WTC11 (cell line): ENCODE measurements around the gene AKT1. TPM values are rescaled to one million over a fixed set of nuclear protein-coding genes. Genes with fewer than 3 reads are reported as not detected.

Experiments used
- ATAC-seq: fragments of 200-7000 bp; cut with Tn5 transposase; 2 replicates; pipeline ENCODE4 v1.10.0; 2021; ENCODE audit warnings: mild to moderate bottlenecking, moderate library complexity
- CTCF ChIA-PET: fragments of 300-600 bp; sonication (Branson Sonifier 250); formaldehyde crosslinking; loops from one replicate; lab custom pipeline; 2021; ENCODE audit warnings: antibody characterized with exemption; lab: Charles Lee
- POLR2A ChIA-PET: fragments of 350-600 bp; sonication (Branson Sonifier 250); formaldehyde crosslinking; loops from one replicate; lab custom pipeline; 2021; ENCODE audit warnings: antibody characterized with exemption; lab: Charles Lee
- DNase-seq: peaks from one replicate; pipeline ENCODE4 v3.0.0; 2021; ENCODE audit warnings: low spot score
- H3K27ac Mint-ChIP-seq: 2 replicates; pipeline ENCODE4 v1.8.0; 2021; ENCODE audit warnings: mixed read lengths
- H3K27me3 Mint-ChIP-seq: 2 replicates; pipeline ENCODE4 v1.8.0; 2021; ENCODE audit warnings: low read depth, mild to moderate bottlenecking, moderate library complexity, mixed read lengths
- H3K36me3 Mint-ChIP-seq: 2 replicates; pipeline ENCODE4 v1.8.0; 2021; ENCODE audit warnings: mixed read lengths
- H3K4me1 Mint-ChIP-seq: 2 replicates; pipeline ENCODE4 v1.8.0; 2022; ENCODE audit warnings: mixed read lengths
- H3K4me3 Mint-ChIP-seq: 2 replicates; pipeline ENCODE4 v1.8.0; 2021; ENCODE audit warnings: mild to moderate bottlenecking, moderate library complexity, mixed read lengths
- H3K9me3 Mint-ChIP-seq: 2 replicates; pipeline ENCODE4 v1.8.0; 2021; ENCODE audit warnings: mixed read lengths
- ATF2 ChIP-seq: sonication (generic); formaldehyde crosslinking; IDR thresholded peaks from 2 replicates; pipeline ENCODE4 v1.8.1; 2022; ENCODE audit warnings: low read depth, missing genetic modification reagents, borderline replicate concordance
- CREM ChIP-seq: sonication (generic); formaldehyde crosslinking; IDR thresholded peaks from 2 replicates; pipeline ENCODE4 v1.8.1; 2022; ENCODE audit warnings: mild to moderate bottlenecking, missing genetic modification reagents, moderate library complexity
- FOXP1 ChIP-seq: sonication (generic); formaldehyde crosslinking; IDR thresholded peaks from 2 replicates; pipeline ENCODE4 v1.8.0; 2022; ENCODE audit warnings: missing genetic modification reagents, mild to moderate bottlenecking, moderate library complexity, borderline replicate concordance
- GABPB1 ChIP-seq: sonication (generic); formaldehyde crosslinking; IDR thresholded peaks from 2 replicates; pipeline ENCODE4 v1.8.1; 2023; ENCODE audit warnings: mild to moderate bottlenecking, missing genetic modification reagents
- HMGA2 ChIP-seq: fragments of 250-450 bp; sonication (Bioruptor Pico); IDR thresholded peaks from 2 replicates; pipeline ENCODE4 v1.4.0; 2021; ENCODE audit warnings: mild to moderate bottlenecking, moderate library complexity
- HMGXB4 ChIP-seq: sonication (generic); formaldehyde crosslinking; IDR thresholded peaks from 2 replicates; pipeline ENCODE4 v1.8.1; 2023; ENCODE audit warnings: mild to moderate bottlenecking, moderate library complexity, missing genetic modification reagents
- MLX ChIP-seq: sonication (generic); formaldehyde crosslinking; IDR thresholded peaks from 2 replicates; pipeline ENCODE4 v1.8.1; 2023; ENCODE audit warnings: mild to moderate bottlenecking, missing genetic modification reagents, moderate library complexity
- MXD4 ChIP-seq: fragments of 250-450 bp; sonication (Bioruptor Pico); IDR thresholded peaks from 2 replicates; pipeline ENCODE4 v1.8.0; 2021; ENCODE audit warnings: mild to moderate bottlenecking, moderate library complexity, borderline replicate concordance
- MYBL2 ChIP-seq: sonication (generic); formaldehyde crosslinking; IDR thresholded peaks from 2 replicates; pipeline ENCODE4 v1.8.1; 2023; ENCODE audit warnings: mild to moderate bottlenecking, moderate library complexity, missing genetic modification reagents
- RELA ChIP-seq: sonication (generic); formaldehyde crosslinking; IDR thresholded peaks from 2 replicates; pipeline ENCODE4 v1.8.1; 2022; ENCODE audit warnings: missing genetic modification reagents, mild to moderate bottlenecking, borderline replicate concordance
- SMAD3 ChIP-seq: sonication (generic); formaldehyde crosslinking; IDR thresholded peaks from 2 replicates; pipeline ENCODE4 v1.8.0; 2022; ENCODE audit warnings: missing genetic modification reagents, mild to moderate bottlenecking, borderline replicate concordance
- TEAD1 ChIP-seq: sonication (generic); formaldehyde crosslinking; IDR thresholded peaks from 2 replicates; pipeline ENCODE4 v1.8.0; 2022; ENCODE audit warnings: mild to moderate bottlenecking, missing genetic modification reagents
- TP53 ChIP-seq: sonication (generic); formaldehyde crosslinking; IDR thresholded peaks from 2 replicates; pipeline ENCODE4 v1.8.1; 2023; ENCODE audit warnings: mild to moderate bottlenecking, missing genetic modification reagents
- ZNF317 ChIP-seq: sonication (generic); formaldehyde crosslinking; IDR thresholded peaks from 2 replicates; pipeline ENCODE4 v1.8.1; 2023; ENCODE audit warnings: low read depth, mild to moderate bottlenecking, moderate library complexity, missing genetic modification reagents, borderline replicate concordance
- ZNF671 ChIP-seq: fragments of 250-450 bp; sonication (Bioruptor Pico); IDR thresholded peaks from 2 replicates; pipeline ENCODE4 v1.8.0; 2021; ENCODE audit warnings: mild to moderate bottlenecking
- total RNA-seq: library from RNA; stranded (reverse); gene quantifications from 3 replicates; pipeline ENCODE4 v1.2.3, GENCODE V29; 2021
- TF ChIP-seq, protein P1 (sequence below): sonication (generic); formaldehyde crosslinking; IDR thresholded peaks from 2 replicates; pipeline ENCODE4 v1.8.0; 2022; ENCODE audit warnings: mild to moderate bottlenecking, missing genetic modification reagents
- TF ChIP-seq, protein P2 (sequence below): sonication (generic); formaldehyde crosslinking; IDR thresholded peaks from 2 replicates; pipeline ENCODE4 v1.8.0; 2022; ENCODE audit warnings: mild to moderate bottlenecking, missing genetic modification reagents
- TF ChIP-seq, protein P3 (sequence below): fragments of 250-450 bp; sonication (Bioruptor Pico); IDR thresholded peaks from 2 replicates; pipeline ENCODE4 v2.1.2; 2022; ENCODE audit warnings: mild to moderate bottlenecking, moderate library complexity

The AKT1 gene
- total RNA-seq, 1 experiment from 2014 or later, result 121 TPM

DNA sequence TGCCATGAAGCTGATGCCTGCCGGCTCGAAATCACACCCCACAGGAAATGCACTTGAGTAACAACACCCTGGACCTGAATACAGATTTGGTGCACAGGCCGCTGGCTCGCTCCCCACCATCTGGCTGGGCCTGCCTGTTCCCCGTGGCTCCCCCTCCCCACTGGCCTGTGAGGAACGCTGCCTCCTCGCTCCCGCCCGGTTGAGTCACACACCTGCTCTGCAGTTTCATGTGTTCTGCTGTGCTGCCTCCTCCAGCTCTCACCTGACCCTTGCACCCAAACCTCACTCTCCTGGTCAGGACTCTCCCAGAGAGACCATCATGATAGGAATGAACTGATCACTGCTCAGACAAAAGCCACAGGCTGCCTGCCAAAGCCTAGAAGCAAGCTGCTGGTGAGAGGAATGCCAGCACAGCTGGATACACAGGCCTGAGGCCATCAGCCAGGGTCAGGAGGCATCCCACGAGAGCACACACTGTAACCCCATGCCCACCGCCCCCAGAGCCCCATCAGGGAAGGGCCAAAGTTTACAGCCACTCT, 46.4 kb downstream of the AKT1 start:
- Mint-ChIP-seq H3K27ac (no peak overlapping the region), H3K4me1 (peaks cover 10% of the 10 kb centered on the region), H3K9me3 (peaks cover 22% of the 10 kb centered on the region), H3K4me3 (no peak overlapping the region), H3K27me3 (peaks cover 14% of the 10 kb centered on the region), H3K36me3 (peaks cover 19% of the 10 kb centered on the region)
- TF ChIP-seq RELA (no peak), MXD4 (no peak), GABPB1 (CRISPR knock-in tag) (no peak), SMAD3 (no peak)
- TF ChIP-seq, protein P1, sequence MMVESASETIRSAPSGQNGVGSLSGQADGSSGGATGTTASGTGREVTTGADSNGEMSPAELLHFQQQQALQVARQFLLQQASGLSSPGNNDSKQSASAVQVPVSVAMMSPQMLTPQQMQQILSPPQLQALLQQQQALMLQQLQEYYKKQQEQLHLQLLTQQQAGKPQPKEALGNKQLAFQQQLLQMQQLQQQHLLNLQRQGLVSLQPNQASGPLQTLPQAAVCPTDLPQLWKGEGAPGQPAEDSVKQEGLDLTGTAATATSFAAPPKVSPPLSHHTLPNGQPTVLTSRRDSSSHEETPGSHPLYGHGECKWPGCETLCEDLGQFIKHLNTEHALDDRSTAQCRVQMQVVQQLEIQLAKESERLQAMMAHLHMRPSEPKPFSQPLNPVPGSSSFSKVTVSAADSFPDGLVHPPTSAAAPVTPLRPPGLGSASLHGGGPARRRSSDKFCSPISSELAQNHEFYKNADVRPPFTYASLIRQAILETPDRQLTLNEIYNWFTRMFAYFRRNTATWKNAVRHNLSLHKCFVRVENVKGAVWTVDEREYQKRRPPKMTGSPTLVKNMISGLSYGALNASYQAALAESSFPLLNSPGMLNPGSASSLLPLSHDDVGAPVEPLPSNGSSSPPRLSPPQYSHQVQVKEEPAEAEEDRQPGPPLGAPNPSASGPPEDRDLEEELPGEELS (CRISPR knock-in tag), result no peak
- TF ChIP-seq, protein P2, sequence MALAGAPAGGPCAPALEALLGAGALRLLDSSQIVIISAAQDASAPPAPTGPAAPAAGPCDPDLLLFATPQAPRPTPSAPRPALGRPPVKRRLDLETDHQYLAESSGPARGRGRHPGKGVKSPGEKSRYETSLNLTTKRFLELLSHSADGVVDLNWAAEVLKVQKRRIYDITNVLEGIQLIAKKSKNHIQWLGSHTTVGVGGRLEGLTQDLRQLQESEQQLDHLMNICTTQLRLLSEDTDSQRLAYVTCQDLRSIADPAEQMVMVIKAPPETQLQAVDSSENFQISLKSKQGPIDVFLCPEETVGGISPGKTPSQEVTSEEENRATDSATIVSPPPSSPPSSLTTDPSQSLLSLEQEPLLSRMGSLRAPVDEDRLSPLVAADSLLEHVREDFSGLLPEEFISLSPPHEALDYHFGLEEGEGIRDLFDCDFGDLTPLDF (CRISPR knock-in tag), result no peak
- TF ChIP-seq, protein P3, sequence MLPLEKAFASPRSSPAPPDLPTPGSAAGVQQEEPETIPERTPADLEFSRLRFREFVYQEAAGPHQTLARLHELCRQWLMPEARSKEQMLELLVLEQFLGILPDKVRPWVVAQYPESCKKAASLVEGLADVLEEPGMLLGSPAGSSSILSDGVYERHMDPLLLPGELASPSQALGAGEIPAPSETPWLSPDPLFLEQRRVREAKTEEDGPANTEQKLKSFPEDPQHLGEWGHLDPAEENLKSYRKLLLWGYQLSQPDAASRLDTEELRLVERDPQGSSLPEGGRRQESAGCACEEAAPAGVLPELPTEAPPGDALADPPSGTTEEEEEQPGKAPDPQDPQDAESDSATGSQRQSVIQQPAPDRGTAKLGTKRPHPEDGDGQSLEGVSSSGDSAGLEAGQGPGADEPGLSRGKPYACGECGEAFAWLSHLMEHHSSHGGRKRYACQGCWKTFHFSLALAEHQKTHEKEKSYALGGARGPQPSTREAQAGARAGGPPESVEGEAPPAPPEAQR, result no peak
- ATAC-seq, result no peak
- ChIA-PET CTCF (interaction anchor here (1.0 to 2.4 kb wide), 2 partner anchors 20 to 23 kb away, joined by 3 to 11 read pairs; no protein-coding TSS in a partner anchor), POLR2A (no interaction called here)
- no peak for DNase-seq

GRCh38 chr14:104747876-104748275, 47.7 kb downstream of the AKT1 start:
- POLR2A ChIA-PET, result no interaction called here
- H3K27me3 Mint-ChIP-seq, result peaks cover 14% of the 10 kb centered on the region

DNA sequence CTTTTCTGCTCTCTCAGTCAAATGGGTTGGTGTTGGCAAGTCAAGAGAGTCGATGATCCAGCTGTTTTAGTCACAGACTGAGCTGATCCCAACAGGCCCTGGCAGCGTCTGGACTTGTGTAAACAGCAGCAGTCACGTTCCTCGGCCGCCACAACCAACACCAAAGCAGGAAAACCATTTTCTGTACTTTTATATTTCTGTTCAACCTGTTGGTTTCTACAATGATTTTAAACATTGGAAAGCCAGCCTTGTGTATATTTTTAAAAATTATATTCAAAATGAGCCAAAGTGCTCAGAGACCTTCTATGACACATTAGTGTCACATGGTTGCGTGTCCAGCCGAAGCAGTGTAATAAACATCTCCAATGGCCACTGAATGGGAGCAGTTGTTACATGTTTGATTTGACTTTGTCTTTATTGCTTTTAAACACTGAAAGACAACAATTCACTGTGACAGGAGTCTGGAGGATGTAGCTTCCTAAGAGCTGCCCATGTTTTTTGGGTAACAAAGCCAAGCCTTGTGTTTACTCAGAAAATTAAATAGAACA, 48.5 kb downstream of the AKT1 start:
- no peak overlapping the region for H3K27ac Mint-ChIP-seq
- H3K4me1 Mint-ChIP-seq, result peaks cover 3% of the 10 kb centered on the region; the same call in 1 of the 2 replicates
- H3K27me3 Mint-ChIP-seq, result peaks cover 14% of the 10 kb centered on the region
- ATAC-seq, result no peak
- H3K4me3 Mint-ChIP-seq, result no peak overlapping the region
- peaks cover 19% of the 10 kb centered on the region for H3K36me3 Mint-ChIP-seq
- ChIA-PET CTCF (interaction anchor here (0.9 to 1.4 kb wide), 2 partner anchors 22 to 79 kb away, joined by 3 read pairs; no protein-coding TSS in a partner anchor), POLR2A (no interaction called here)
- no peak for DNase-seq
- H3K9me3 Mint-ChIP-seq, result peaks cover 22% of the 10 kb centered on the region
- TF ChIP-seq ATF2 (CRISPR knock-in tag), result no peak
- no peak for TF ChIP-seq HMGA2 (CRISPR knock-in tag)
- no peak for TF ChIP-seq TEAD1 (CRISPR knock-in tag)
- TF ChIP-seq ZNF671 (CRISPR knock-in tag), result no peak
- TF ChIP-seq SMAD3, result no peak
- TF ChIP-seq FOXP1 (CRISPR knock-in tag), result no peak
- no peak for TF ChIP-seq ZNF317
- TF ChIP-seq TP53 (CRISPR knock-in tag), result no peak
- no peak for TF ChIP-seq HMGXB4 (CRISPR knock-in tag)

More at GRCh38 chr14:104747876-104748275, 47.7 kb downstream of the AKT1 start:
- no peak for DNase-seq
- H3K36me3 Mint-ChIP-seq, result peaks cover 19% of the 10 kb centered on the region
- no peak for ATAC-seq
- peaks cover 22% of the 10 kb centered on the region for H3K9me3 Mint-ChIP-seq
- no peak overlapping the region for H3K27ac Mint-ChIP-seq
- CTCF ChIA-PET, result interaction anchor here (0.9 to 1.4 kb wide), 2 partner anchors 21 to 79 kb away, joined by 3 read pairs; no protein-coding TSS in a partner anchor
- no peak for TF ChIP-seq MLX (CRISPR knock-in tag)
- TF ChIP-seq, protein P2 (CRISPR knock-in tag), result no peak
- no peak for TF ChIP-seq MYBL2 (CRISPR knock-in tag)
- no peak for TF ChIP-seq SMAD3
- TF ChIP-seq ZNF671 (CRISPR knock-in tag), result no peak
- TF ChIP-seq CREM (CRISPR knock-in tag), result no peak
- H3K4me1 Mint-ChIP-seq, result peaks cover 3% of the 10 kb centered on the region; the same call in 1 of the 2 replicates
- H3K4me3 Mint-ChIP-seq, result no peak overlapping the region
